Measurements from ENCODE around the gene PPFIBP2. TPM values are rescaled to one million over a fixed set of nuclear protein-coding genes. Genes with fewer than 3 reads are reported as not detected.

Gene PPFIBP2
- total RNA-seq, 1 experiment from 2014 or later, result 2.5 TPM

- peak; percentile 88 for DNase-seq (ENCODE audit: low read depth)
Observed at GRCh38 chr11:7600205-7600775, 86.5 kb downstream of the PPFIBP2 start.

- DNase-seq (ENCODE audit: low read depth), result peak; percentile 40
Observed at GRCh38 chr11:7603031-7603781, 89.4 kb downstream of the PPFIBP2 start.

- DNase-seq (ENCODE audit: low read depth), result peak; percentile 78
Observed at GRCh38 chr11:7604331-7604955, 90.6 kb downstream of the PPFIBP2 start.

DNA sequence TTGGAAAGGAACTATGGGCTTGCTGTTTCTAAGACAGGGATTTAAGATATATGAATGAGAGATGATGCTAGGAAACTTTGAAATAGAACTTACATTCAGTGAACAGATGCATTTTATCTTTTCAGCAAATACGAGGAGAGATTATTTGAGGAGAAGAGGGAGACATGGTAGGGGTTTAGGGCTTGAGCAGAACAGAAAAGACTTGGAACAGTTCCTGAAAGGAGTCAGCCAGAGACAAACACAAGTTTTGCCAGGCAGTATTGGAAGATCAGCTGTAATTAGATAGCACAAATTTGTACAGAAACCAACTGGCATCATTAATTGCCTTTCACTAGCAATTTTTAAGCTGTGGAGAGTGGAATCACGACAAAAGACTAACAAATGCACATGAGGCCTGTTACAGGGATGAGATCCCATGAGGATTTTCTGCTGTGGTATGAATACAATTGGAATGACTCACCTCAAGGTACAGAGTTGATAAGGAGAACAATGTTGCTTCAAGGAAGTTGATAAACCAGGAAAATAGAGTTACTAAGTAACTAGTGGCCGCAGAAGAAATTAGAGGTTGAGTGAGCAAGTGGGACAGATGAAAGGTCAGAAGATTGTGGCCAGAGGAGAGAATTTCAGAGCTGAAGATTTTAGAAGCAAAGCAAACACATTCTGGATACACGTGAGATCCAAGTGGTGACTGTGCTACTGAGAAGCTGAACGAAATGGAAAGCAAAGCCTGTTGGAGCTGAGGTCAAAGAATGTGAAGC, 91.6 kb downstream of the PPFIBP2 start:
- DNase-seq (ENCODE audit: low read depth), result peak; percentile 97

DNA sequence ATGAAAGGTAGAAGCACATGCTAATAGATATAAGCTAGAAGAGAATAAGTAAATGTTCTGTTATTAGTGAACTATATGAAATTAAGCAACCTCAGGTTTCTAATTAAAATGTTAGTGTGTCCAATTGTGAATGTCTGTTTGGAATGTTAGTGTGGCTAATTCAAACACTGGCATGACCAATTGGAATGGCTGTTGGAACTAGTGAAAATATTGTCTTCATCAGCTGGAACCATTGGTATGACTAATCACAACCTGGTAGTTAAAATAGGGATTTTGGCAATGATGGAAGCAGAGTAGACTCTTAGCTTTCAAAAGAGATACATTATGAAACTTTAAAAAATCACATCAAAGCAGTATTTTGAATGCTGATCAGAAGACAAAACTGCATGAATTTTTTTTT, 92.7 kb downstream of the PPFIBP2 start:
- peak; percentile 61 for DNase-seq (ENCODE audit: low read depth)

DNA sequence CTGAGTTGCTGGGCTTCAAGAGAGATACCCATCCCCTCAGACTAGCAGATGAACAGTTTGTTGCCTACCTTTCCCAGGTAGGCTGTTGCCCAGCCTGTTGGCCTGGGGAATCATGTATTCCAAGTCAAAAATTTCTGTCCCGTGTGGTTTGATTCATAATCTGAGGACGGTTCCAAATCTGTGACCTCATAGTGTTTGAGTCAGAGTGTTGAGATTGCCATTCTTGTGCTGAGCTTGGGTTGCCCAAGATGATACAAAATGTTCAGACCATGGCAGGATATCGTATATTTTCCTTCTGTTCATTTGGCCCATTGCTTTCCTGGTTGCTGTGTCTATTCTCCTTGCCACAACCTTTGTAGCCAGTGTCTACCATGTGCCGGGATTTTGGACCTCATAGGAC, 95.2 kb downstream of the PPFIBP2 start:
- peak; percentile 42 for DNase-seq (ENCODE audit: low read depth)

DNA sequence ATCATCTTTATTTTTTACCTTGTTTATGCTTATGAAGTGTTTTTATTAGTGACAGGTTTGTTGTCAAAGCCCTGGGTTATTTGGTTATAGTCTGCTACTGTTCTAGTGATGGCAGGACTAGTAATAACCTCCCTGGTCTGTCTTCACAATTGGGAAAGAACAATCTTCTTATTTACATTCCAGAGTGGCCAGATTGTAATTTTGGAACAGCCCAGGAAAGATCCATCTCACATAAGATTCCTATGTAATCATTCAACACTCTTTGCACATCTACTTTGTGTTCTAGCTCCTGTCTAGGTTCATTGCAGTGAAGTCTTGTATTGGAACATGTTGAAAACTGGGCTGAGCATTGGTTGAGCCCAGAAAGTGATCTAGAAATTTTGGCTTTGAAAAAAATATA, 95.7 kb downstream of the PPFIBP2 start:
- no peak for DNase-seq (ENCODE audit: low read depth)

DNA sequence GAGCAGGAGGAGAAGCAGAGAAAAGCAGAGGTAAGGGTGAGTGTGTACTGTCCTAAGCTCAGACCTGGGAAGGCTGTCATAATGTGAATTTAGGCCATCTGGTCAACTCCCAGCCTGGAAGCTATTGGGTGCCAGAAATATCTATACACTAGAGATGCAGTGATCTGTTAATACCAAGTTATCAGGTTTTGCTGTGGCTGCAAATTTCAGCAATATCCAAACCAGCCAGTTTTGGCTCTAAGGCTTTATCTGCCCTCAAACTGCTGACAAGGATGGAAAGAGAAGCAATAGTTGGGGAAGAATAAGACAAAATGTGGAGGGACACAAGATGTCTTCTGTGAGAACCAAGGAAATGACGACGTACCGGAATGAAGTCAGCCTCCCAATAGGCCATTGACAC, 96.6 kb downstream of the PPFIBP2 start:
- no peak for DNase-seq (ENCODE audit: low read depth)

- DNase-seq (ENCODE audit: low read depth), result no peak
Observed at GRCh38 chr11:7611411-7611810, 97.6 kb downstream of the PPFIBP2 start.

- DNase-seq (ENCODE audit: low read depth), result no peak
Observed at GRCh38 chr11:7612056-7612660, 98.4 kb downstream of the PPFIBP2 start.

DNA sequence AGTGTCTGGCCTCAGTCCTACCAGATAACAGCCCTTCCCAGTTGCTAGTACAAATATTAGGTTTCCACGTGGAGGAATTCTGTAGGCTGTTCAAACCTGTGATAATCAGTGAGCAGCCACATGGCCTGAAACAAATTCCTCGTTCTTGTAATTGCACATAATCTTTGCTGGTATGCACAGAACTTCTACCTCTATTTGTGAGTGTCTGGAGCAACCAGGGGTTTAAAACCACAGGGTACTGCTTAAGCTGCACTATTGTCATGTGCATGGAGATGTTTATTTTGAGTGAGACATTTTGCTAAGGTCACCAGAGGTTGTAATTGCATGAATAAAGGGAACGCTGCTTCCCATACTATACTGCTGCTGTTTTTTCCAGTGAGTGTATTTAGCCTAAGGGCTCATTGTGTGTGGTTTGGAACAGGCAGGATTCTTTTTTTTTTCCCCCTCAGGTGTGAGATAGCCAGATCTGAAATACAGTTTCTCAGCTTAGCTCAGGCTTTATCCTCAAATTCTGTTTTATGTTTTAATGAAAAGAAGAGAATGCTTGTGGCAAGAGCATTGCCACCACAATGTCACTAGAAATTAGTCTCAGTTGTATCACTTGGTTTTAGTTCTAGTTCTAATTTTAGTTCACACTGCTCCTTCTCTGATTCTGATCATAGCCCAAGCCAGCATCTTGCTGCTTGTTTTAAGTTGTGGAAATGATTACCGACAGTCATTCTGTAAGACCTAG, 99.0 kb downstream of the PPFIBP2 start:
- peak; percentile 89 for DNase-seq (ENCODE audit: low read depth)

DNA sequence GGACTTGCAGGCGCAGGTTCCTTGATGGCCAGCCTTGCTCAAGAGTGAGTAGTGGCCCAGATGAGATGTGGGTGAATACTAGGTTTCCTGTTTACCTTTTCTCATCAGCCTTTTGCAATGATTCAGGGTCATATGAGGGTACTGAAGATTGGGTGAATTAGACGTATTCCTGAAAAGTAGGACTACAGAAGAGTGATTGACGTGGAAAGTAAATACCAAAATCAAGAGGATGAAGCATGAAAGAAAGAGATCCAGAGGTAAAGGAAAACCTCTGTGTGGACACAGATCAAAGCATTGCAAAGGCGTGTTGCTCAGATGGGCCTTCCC, 99.6 kb downstream of the PPFIBP2 start:
- DNase-seq (ENCODE audit: low read depth), result peak; percentile 59

DNA sequence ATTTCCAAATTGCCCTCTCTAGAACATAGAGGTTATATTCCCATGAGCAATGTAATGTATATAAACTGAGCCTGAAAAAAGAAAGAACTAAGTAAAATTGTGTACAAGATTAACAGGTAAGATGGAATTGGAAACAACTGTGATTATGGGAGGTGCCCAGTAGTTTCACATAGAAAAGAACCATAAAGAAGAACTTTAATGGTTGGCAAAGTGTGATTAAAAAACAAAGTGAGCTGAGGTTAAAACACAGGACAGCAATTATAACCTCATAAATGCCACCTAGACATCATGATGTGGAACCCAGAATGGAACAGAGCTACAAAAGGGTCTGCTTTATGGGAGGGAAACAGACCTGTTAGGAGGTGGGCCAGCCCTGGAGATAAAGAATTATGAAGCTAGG, 100.9 kb downstream of the PPFIBP2 start:
- DNase-seq (ENCODE audit: low read depth), result no peak

GRCh38 chr11:7617032-7617431, 103.2 kb downstream of the PPFIBP2 start:
- DNase-seq (ENCODE audit: low read depth), result no peak

DNA sequence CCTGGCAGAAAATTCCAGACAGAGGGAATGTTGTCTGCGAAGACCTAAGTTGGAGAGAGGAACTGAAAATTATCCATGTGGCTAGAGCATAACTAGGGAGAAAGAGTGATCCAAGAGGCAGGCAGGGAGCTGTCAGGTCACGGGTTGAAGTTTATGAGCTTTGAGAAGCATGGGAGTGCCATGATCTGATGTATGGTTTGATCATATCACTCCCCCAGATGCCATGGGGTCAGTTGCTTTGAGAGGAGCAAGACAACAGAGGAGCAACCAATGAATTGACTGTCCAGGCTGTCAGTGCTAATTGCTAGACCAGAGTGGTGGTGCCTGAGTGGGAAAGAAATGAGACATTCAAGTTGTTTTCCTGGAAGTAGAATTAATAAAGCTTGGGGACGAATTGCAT, 105.5 kb downstream of the PPFIBP2 start:
- DNase-seq (ENCODE audit: low read depth), result no peak

- DNase-seq (ENCODE audit: low read depth), result no peak
Observed at GRCh38 chr11:7621090-7621489, 107.3 kb downstream of the PPFIBP2 start.

DNA sequence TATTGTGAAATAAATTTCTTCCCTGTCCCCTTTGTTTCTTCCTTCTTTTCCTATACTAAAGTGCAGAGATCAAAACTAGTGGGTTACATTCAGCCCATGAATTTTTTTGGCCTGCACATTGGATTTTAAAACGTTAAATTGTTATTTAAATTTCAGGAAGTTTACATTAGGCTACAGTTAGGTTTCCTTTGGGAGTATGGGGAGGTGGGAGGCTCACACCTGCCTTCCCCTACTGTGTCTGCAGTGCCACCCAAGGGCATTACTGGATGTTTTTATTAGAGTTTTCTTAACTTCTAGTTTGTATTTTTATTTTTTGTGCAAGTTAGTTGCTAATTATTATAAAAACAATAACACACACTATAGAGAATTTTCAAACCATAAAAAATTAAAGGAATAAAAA, 107.8 kb downstream of the PPFIBP2 start:
- DNase-seq (ENCODE audit: low read depth), result no peak

- no peak for DNase-seq (ENCODE audit: low read depth)
Observed at GRCh38 chr11:7622721-7623120, 108.9 kb downstream of the PPFIBP2 start.

DNA sequence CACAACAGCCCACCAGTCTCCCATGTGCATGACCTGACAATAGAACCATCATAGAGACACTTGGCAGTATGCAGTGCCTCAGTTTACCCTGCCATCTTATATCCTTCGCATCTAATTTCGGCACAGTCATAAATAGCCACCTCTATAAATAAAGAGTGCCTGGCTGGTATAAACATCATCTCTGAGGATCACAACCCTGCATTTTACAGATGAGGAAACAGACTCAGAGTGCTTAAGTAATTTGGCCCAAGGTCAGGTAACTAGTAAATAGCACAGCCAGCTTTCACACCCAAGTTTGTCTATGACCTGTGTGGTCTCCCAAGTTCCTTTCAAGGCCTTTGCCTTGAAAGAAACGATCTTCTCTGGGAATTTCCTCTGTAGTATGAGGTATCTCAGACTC, 114.9 kb downstream of the PPFIBP2 start:
- DNase-seq (ENCODE audit: low read depth), result no peak

- DNase-seq (ENCODE audit: low read depth), result peak; percentile 45
Observed at GRCh38 chr11:7630002-7630401, 116.2 kb downstream of the PPFIBP2 start.

- DNase-seq (ENCODE audit: low read depth), result no peak
Observed at GRCh38 chr11:7632211-7632610, 118.4 kb downstream of the PPFIBP2 start.

- no peak for DNase-seq (ENCODE audit: low read depth)
Observed at GRCh38 chr11:7635137-7635536, 121.3 kb downstream of the PPFIBP2 start.

All from M059J (cell line).